ENCODE measurements around the gene TPM4. TPM values are rescaled to one million over a fixed set of nuclear protein-coding genes. Genes with fewer than 3 reads are reported as not detected.

The TPM4 gene
- total RNA-seq, 2 experiments from 2014 or later: 182 to 185 TPM

- H3K4me3 ChIP-seq (ENCODE audit: low read length): peak within 1 kb of the TSS; percentile 94
- H3K36me3 ChIP-seq (ENCODE audit: insufficient read depth, low read length): peaks cover 21% of the 10 kb centered on the region
- H3K9me3 ChIP-seq (ENCODE audit: control insufficient read depth in 1 of 2, insufficient read depth in 1 of 2, low read length in 2 of 2): no peaks in the 10 kb centered on the region
- H3K27ac Mint-ChIP-seq: peak within 1 kb of the TSS; percentile 96
- H3K4me1 ChIP-seq (ENCODE audit: insufficient read depth, low read length): peaks cover 51% of the 10 kb centered on the region
- peaks cover 44% of the 10 kb centered on the region for H3K4me1 Mint-ChIP-seq (ENCODE audit: low read depth)
- H3K4me3 Mint-ChIP-seq: peak within 1 kb of the TSS; percentile 95
- H3K27ac ChIP-seq (ENCODE audit: low read depth in 1 of 2, low read length in 2 of 2): peak within 1 kb of the TSS; percentile 89 to 92
- peak; percentile 84 for TF ChIP-seq CTCF (IDR thresholded peaks at IDR 0.05)
- no peaks in the 10 kb centered on the region for H3K27me3 ChIP-seq (ENCODE audit: control insufficient read depth in 1 of 2, insufficient read depth in 2 of 2, low read length in 2 of 2)
- ATAC-seq (ENCODE audit: poor library complexity) (peak; percentile 86), DNase-seq (peak; percentile 98 to 100 (median 99))
- H3K27me3 Mint-ChIP-seq: no peaks in the 10 kb centered on the region
- CTCF ChIA-PET: interaction anchor here (0.5 to 2.2 kb wide), 17 partner anchors 8 to 427 kb away, joined by 3 to 27 read pairs (median 6); partner anchors contain the start of gene TPM4
- no peaks in the 10 kb centered on the region for H3K9me3 Mint-ChIP-seq
- intact Hi-C loops (cut with DNase I, micrococcal nuclease): loop anchor here (1.0 to 5.0 kb wide), 7 partner anchors 33 to 275 kb away; partner anchors contain the start of gene FAM32A (in 2 of the 2)
- H3K36me3 Mint-ChIP-seq (ENCODE audit: low read depth): peaks cover 30% of the 10 kb centered on the region
- POLR2A ChIA-PET: interaction anchor here (0.5 to 3.2 kb wide), 20 partner anchors 12 to 275 kb away, joined by 3 to 39 read pairs (median 6); partner anchors contain the start of genes FAM32A, HSH2D, KLF2 and TPM4
Observed at GRCh38 chr19:16111160-16111908, 35.0 kb downstream of the TPM4 start, which contains the start of gene RAB8A. TSS of gene RAB8A (plus strand) at chr19:16111889. CDS start at chr19:16111902, 13 bp downstream.

GRCh38 chr19:16111909-16112752 lies 35.8 kb downstream of the TPM4 start:
- Mint-ChIP-seq H3K9me3 (no peaks in the 10 kb centered on the region), H3K4me3 (peak overlapping the region; percentile 95), H3K27ac (peak overlapping the region; percentile 96), H3K36me3 (ENCODE audit: low read depth) (peaks cover 32% of the 10 kb centered on the region), H3K4me1 (ENCODE audit: low read depth) (peaks cover 47% of the 10 kb centered on the region), H3K27me3 (no peaks in the 10 kb centered on the region)
- ATAC-seq (ENCODE audit: poor library complexity): no peak
- H3K9me3 ChIP-seq (ENCODE audit: control insufficient read depth in 1 of 2, insufficient read depth in 1 of 2, low read length in 2 of 2): no peaks in the 10 kb centered on the region
- peaks cover 25% of the 10 kb centered on the region for H3K36me3 ChIP-seq (ENCODE audit: insufficient read depth, low read length)
- ChIA-PET POLR2A (interaction anchor here (0.5 to 3.2 kb wide), 18 partner anchors 11 to 504 kb away, joined by 3 to 39 read pairs (median 6); partner anchors contain the start of genes FAM32A, HSH2D and KLF2), CTCF (interaction anchor here (1.2 to 2.2 kb wide), 8 partner anchors 8 to 70 kb away, joined by 4 to 27 read pairs (median 8); no protein-coding TSS in a partner anchor)
- intact Hi-C loops (cut with DNase I, micrococcal nuclease): loop anchor here (1.0 to 5.0 kb wide), 7 partner anchors 34 to 276 kb away; partner anchors contain the start of gene FAM32A (in 2 of the 2)
- DNase-seq: peak in 1 of 14 experiments; percentile 32
- peak overlapping the region; percentile 94 for H3K4me3 ChIP-seq (ENCODE audit: low read length)
- H3K27ac ChIP-seq (ENCODE audit: low read depth in 1 of 2, low read length in 2 of 2): peak overlapping the region; percentile 89 to 92
- peaks cover 56% of the 10 kb centered on the region for H3K4me1 ChIP-seq (ENCODE audit: insufficient read depth, low read length)
- TF ChIP-seq CTCF (IDR thresholded peaks at IDR 0.05): no peak
- no peaks in the 10 kb centered on the region for H3K27me3 ChIP-seq (ENCODE audit: control insufficient read depth in 1 of 2, insufficient read depth in 2 of 2, low read length in 2 of 2)

GRCh38 chr19:16112778-16113177 lies 36.5 kb downstream of the TPM4 start:
- Histone ChIP-seq H3K36me3 (ENCODE audit: insufficient read depth, low read length) (peaks cover 28% of the 10 kb centered on the region), H3K4me3 (ENCODE audit: low read length) (peak overlapping the region; percentile 94), H3K4me1 (ENCODE audit: insufficient read depth, low read length) (peaks cover 63% of the 10 kb centered on the region), H3K27ac (ENCODE audit: low read depth in 1 of 2, low read length in 2 of 2) (peak overlapping the region; percentile 89 to 92), H3K9me3 (ENCODE audit: control insufficient read depth in 1 of 2, insufficient read depth in 1 of 2, low read length in 2 of 2) (no peaks in the 10 kb centered on the region), H3K27me3 (ENCODE audit: control insufficient read depth in 1 of 2, insufficient read depth in 2 of 2, low read length in 2 of 2) (no peaks in the 10 kb centered on the region)
- peaks cover 54% of the 10 kb centered on the region for H3K4me1 Mint-ChIP-seq (ENCODE audit: low read depth)
- H3K9me3 Mint-ChIP-seq: no peaks in the 10 kb centered on the region
- POLR2A ChIA-PET: interaction anchor here (0.5 to 3.2 kb wide), 6 partner anchors 26 to 503 kb away, joined by 3 to 25 read pairs (median 4); partner anchors contain the start of genes FAM32A and TPM4
- CTCF ChIA-PET: interaction anchor here (2.1 kb wide), 1 partner anchor 50 kb away, joined by 8 read pairs; no protein-coding TSS in a partner anchor
- no peaks in the 10 kb centered on the region for H3K27me3 Mint-ChIP-seq
- peak overlapping the region; percentile 96 for H3K27ac Mint-ChIP-seq
- intact Hi-C loops (cut with DNase I, micrococcal nuclease): loop anchor here in 1 of 2 experiments (5.0 kb wide), 1 partner anchor 40 kb away; no protein-coding TSS in a partner anchor
- ATAC-seq (ENCODE audit: poor library complexity) (no peak), DNase-seq (peak in 1 of 14 experiments; percentile 13)
- no peak for TF ChIP-seq CTCF (IDR thresholded peaks at IDR 0.05)
- H3K4me3 Mint-ChIP-seq: peak overlapping the region; percentile 95
- peaks cover 39% of the 10 kb centered on the region for H3K36me3 Mint-ChIP-seq (ENCODE audit: low read depth)

All from CD4-positive, alpha-beta T cell (primary cell).